HCT116 (cell line): Measurements from ENCODE around the gene CDKL2. TPM values are rescaled to one million over a fixed set of nuclear protein-coding genes. Genes with fewer than 3 reads are reported as not detected.

ENCODE experiments used
- ATAC-seq: fragments of 200-7000 bp; cut with Tn5 transposase; 2 replicates; pipeline ENCODE4 v1.9.1; 2020; ENCODE audit warnings: mild to moderate bottlenecking, moderate library complexity
- BruUV-seq: library from RNA; stranded (reverse); fragments of 400-500 nt; replicated peaks from 2 replicates; lab custom pipeline; 2021; lab: Mats Ljungman, UMichigan
- CTCF ChIA-PET: fragments of 300-600 bp; sonication (Branson Sonifier 250); formaldehyde crosslinking; loops from one replicate; lab custom pipeline; 2021; ENCODE audit warnings: antibody characterized with exemption; lab: Charles Lee
- POLR2A ChIA-PET: fragments of 300-600, 350-600 bp; sonication (Branson Sonifier 250); formaldehyde crosslinking; loops from one replicate; lab custom pipeline; 2021; ENCODE audit warnings: antibody characterized with exemption; lab: Charles Lee
- RAD21 ChIA-PET, 2 experiments: fragments of 300-600 bp; sonication (Branson Sonifier 250); formaldehyde crosslinking; loops; one replicate each; lab custom pipeline; 2023; ENCODE audit warnings: low total read pairs in 2 of 2; ENCODE audit not compliant: uncharacterized antibody in 2 of 2, unreplicated experiment in 2 of 2, low non-redundant PET in 1 of 2; lab: Charles Lee
- DNase-seq: peaks from one replicate; pipeline ENCODE4 v3.0.0-alpha.2; 2010; ENCODE audit warnings: low read depth, low spot score
- H2AFZ ChIP-seq: fragments of 200-600 bp; shearing (Covaris generic), sonication (generic); 2 replicates; pipeline ENCODE4 v1.6.1; 2017; ENCODE audit warnings: low read depth, mixed run types, mixed read lengths, antibody characterized with exemption, low read length; ENCODE audit not compliant: poor library complexity, severe bottlenecking
- H3K27ac ChIP-seq: 2 replicates; pipeline ENCODE4 v1.5.1; 2012; ENCODE audit warnings: low read depth, low read length
- H3K27me3 ChIP-seq: fragments of 200-600 bp; sonication (generic); 2 replicates; pipeline ENCODE4 v1.6.1; 2016; ENCODE audit warnings: mixed run types, low read length, mixed read lengths; ENCODE audit not compliant: insufficient read depth
- H3K36me3 ChIP-seq, 2 experiments: fragments of 200-500 bp in 1 of 2; fragments of 200-600 bp in 1 of 2; sonication (Bioruptor generic) in 1 of 2; sonication (generic) in 1 of 2; 2 replicates each; pipeline versions ENCODE4 v1.5.1 to v1.6.1; 2014 to 2016; ENCODE audit warnings: low read length in 2 of 2, inconsistent platforms in 1 of 2, mixed read lengths in 1 of 2, mixed run types in 1 of 2; ENCODE audit not compliant: insufficient read depth in 2 of 2, control insufficient read depth in 1 of 2
- H3K4me1 ChIP-seq, 2 experiments: fragments of 200-600 bp in 1 of 2; sonication (generic) in 1 of 2; 2 replicates each; pipeline versions ENCODE4 v1.5.1 to v1.6.1; 2012 to 2017; ENCODE audit warnings: low read length in 2 of 2, inconsistent platforms in 1 of 2, mild to moderate bottlenecking in 1 of 2, mixed read lengths in 1 of 2, mixed run types in 1 of 2, moderate library complexity in 1 of 2; ENCODE audit not compliant: insufficient read depth in 2 of 2, control insufficient read depth in 1 of 2
- H3K4me2 ChIP-seq: fragments of 200-600 bp; sonication (generic); 2 replicates; pipeline ENCODE4 v1.6.1; 2017; ENCODE audit warnings: mixed run types, low read length, mixed read lengths
- H3K4me3 ChIP-seq, 2 experiments: fragments of 200-600 bp in 1 of 2; sonication (generic) in 1 of 2; replicated peaks in 1 of 2; 2 replicates each; pipeline ENCODE4 v1.5.1; 2011 to 2016; ENCODE audit warnings: low read length in 2 of 2, control low read depth in 1 of 2, low read depth in 1 of 2, mild to moderate bottlenecking in 1 of 2, mixed read lengths in 1 of 2, mixed run types in 1 of 2
- H3K79me2 ChIP-seq: fragments of 200-600 bp; sonication (generic); 2 replicates; pipeline ENCODE4 v1.6.1; 2017; ENCODE audit warnings: mild to moderate bottlenecking, mixed run types, low read length, moderate library complexity, mixed read lengths; ENCODE audit not compliant: insufficient read depth
- H3K9ac ChIP-seq: fragments of 200-600 bp; sonication (generic); 2 replicates; pipeline ENCODE4 v1.6.1; 2016; ENCODE audit warnings: low read length, mixed read lengths
- H3K9me2 ChIP-seq: fragments of 200-600 bp; sonication (generic), shearing (Covaris generic); 2 replicates; pipeline ENCODE4 v1.6.1; 2017; ENCODE audit warnings: mixed run types, mild to moderate bottlenecking, moderate library complexity; ENCODE audit not compliant: insufficient read depth
- H3K9me3 ChIP-seq, 2 experiments: fragments of 200-500 bp in 1 of 2; fragments of 200-600 bp in 1 of 2; sonication (Bioruptor generic) in 1 of 2; sonication (generic) in 1 of 2; 2 replicates each; pipeline ENCODE4 v1.6.1; 2014 to 2017; ENCODE audit warnings: low read length in 2 of 2, mixed read lengths in 2 of 2, inconsistent platforms in 1 of 2, low read depth in 1 of 2, mild to moderate bottlenecking in 1 of 2, mixed run types in 1 of 2, moderate library complexity in 1 of 2; ENCODE audit not compliant: control insufficient read depth in 1 of 2, insufficient read depth in 1 of 2
- H4K20me1 ChIP-seq: fragments of 200-600 bp; sonication (generic), shearing (Covaris generic); 2 replicates; pipeline ENCODE4 v1.6.1; 2017; ENCODE audit warnings: mixed run types, mild to moderate bottlenecking, moderate library complexity; ENCODE audit not compliant: insufficient read depth
- CEBPB ChIP-seq: IDR thresholded peaks from 2 replicates; pipeline ENCODE4 v1.6.1; 2012; ENCODE audit warnings: low read depth
- EGR1 ChIP-seq: IDR thresholded peaks from 2 replicates; pipeline ENCODE4 v1.6.1; 2012; ENCODE audit warnings: low read depth
- ELF1 ChIP-seq: IDR thresholded peaks from 2 replicates; pipeline ENCODE4 v1.6.1; 2012; ENCODE audit warnings: low read depth, borderline replicate concordance
- EZH2 ChIP-seq: fragments of 200-600 bp; sonication (generic); IDR thresholded peaks from 2 replicates; pipeline ENCODE4 v1.6.1; 2017; ENCODE audit warnings: antibody characterized with exemption, mixed run types
- FOSL1 ChIP-seq: IDR thresholded peaks from 2 replicates; pipeline ENCODE4 v1.6.1; 2012; ENCODE audit warnings: low read depth
- JUND ChIP-seq: IDR thresholded peaks from 2 replicates; pipeline ENCODE4 v1.6.1; 2012
- POLR2A ChIP-seq: IDR thresholded peaks from 2 replicates; pipeline ENCODE4 v1.7.0; 2011; ENCODE audit warnings: borderline replicate concordance; ENCODE audit not compliant: insufficient read depth, insufficient read length; ENCODE audit errors: extremely low read depth
- POLR2AphosphoS5 ChIP-seq: IDR thresholded peaks from 2 replicates; pipeline ENCODE4 v1.6.1; 2011; ENCODE audit warnings: mild to moderate bottlenecking, low read depth, low read length, moderate library complexity
- RAD21 ChIP-seq: IDR thresholded peaks from 2 replicates; pipeline ENCODE4 v1.6.1; 2012; ENCODE audit warnings: low read depth, mild to moderate bottlenecking
- SIN3A ChIP-seq: IDR thresholded peaks from 2 replicates; pipeline ENCODE4 v1.6.1; 2012; ENCODE audit warnings: low read depth
- SP1 ChIP-seq: IDR thresholded peaks from 2 replicates; pipeline ENCODE4 v1.6.1; 2012; ENCODE audit warnings: low read depth
- SRF ChIP-seq: IDR thresholded peaks from 2 replicates; pipeline ENCODE4 v1.6.1; 2012; ENCODE audit warnings: low read depth
- TCF7L2 ChIP-seq: IDR thresholded peaks from 2 replicates; pipeline ENCODE4 v1.7.0; 2011; ENCODE audit warnings: borderline replicate concordance, inconsistent platforms; ENCODE audit not compliant: insufficient read depth, insufficient read length; ENCODE audit errors: extremely low read depth
- YY1 ChIP-seq: IDR thresholded peaks from 2 replicates; pipeline ENCODE4 v1.6.1; 2011; ENCODE audit warnings: low read length, low read depth, moderate library complexity, mild to moderate bottlenecking; ENCODE audit not compliant: insufficient replicate concordance; ENCODE audit errors: extremely low read depth
- ZFX ChIP-seq: fragments of 450-650 bp; IDR thresholded peaks from 2 replicates; pipeline ENCODE4 v1.6.1; 2017
- ZNF274 ChIP-seq: fragments of 200-500 bp; sonication (Bioruptor generic); IDR thresholded peaks from 2 replicates; pipeline ENCODE4 v1.6.1; 2014; ENCODE audit warnings: mild to moderate bottlenecking, low read depth, low read length, inconsistent platforms
- intact Hi-C: fragments of 100-400 bp; cut with micrococcal nuclease; formaldehyde crosslinking; loops from 2 replicates; pipeline ENCODE4 v1.10.0; 2022
- total RNA-seq: library from RNA; stranded (reverse); gene quantifications from one replicate; pipeline ENCODE4 v1.2.1, GENCODE V29; 2021; ENCODE audit not compliant: unreplicated experiment
- TF ChIP-seq, protein P1 (sequence below): IDR thresholded peaks from 2 replicates; pipeline ENCODE4 v1.6.1; 2012; ENCODE audit warnings: low read depth
- TF ChIP-seq, protein P2 (sequence below): IDR thresholded peaks from 2 replicates; pipeline ENCODE4 v1.6.1; 2012
- TF ChIP-seq, protein P3 (sequence below): IDR thresholded peaks from 2 replicates; pipeline ENCODE4 v1.6.1; 2012

Gene CDKL2
- total RNA-seq, 1 experiment from 2014 or later: 1.2 TPM

DNA sequence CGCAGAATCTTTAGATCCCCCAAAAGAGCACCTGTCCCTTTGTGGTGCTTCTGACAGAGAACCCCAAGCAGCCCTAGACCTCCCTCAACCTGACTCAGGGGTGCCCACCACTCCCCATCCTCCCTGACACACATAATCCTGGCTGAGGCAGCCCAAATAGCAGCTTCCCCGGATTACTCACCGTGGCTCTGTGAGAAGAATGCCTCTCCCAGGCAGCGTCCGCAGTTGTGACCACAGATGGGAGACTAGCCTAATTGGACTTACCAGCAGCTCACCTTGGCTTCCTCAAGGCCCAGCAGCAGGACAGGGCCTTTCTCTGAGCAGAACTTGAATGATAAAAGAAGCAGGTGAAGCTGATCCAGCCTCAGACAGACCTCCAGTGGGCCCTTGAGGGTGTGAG, 84.8 kb downstream of the CDKL2 start:
- Histone ChIP-seq H4K20me1 (no peaks in the 10 kb centered on the region), H3K4me2 (no peak overlapping the region), H3K9me2 (no peaks in the 10 kb centered on the region), H3K36me3 (no peaks in the 10 kb centered on the region), H3K9me3 (no peaks in the 10 kb centered on the region), H3K79me2 (no peaks in the 10 kb centered on the region), H3K27me3 (no peaks in the 10 kb centered on the region), H3K4me3 (no peak overlapping the region), H3K27ac (no peak overlapping the region), H3K4me1 (peaks cover 0 to 5% of the 10 kb centered on the region in 2 experiments; a peak in 1 of 4 replicates), H2AFZ (no peak overlapping the region), H3K9ac (no peak overlapping the region)
- ChIA-PET CTCF (no interaction called here), RAD21 (no interaction called here), POLR2A (no interaction called here)
- no TSS peak for BruUV-seq
- ATAC-seq: no peak
- intact Hi-C loops: no loop called here
- TF ChIP-seq POLR2A: no peak
- no peak for TF ChIP-seq EGR1
- no peak for TF ChIP-seq YY1
- TF ChIP-seq, protein P1, sequence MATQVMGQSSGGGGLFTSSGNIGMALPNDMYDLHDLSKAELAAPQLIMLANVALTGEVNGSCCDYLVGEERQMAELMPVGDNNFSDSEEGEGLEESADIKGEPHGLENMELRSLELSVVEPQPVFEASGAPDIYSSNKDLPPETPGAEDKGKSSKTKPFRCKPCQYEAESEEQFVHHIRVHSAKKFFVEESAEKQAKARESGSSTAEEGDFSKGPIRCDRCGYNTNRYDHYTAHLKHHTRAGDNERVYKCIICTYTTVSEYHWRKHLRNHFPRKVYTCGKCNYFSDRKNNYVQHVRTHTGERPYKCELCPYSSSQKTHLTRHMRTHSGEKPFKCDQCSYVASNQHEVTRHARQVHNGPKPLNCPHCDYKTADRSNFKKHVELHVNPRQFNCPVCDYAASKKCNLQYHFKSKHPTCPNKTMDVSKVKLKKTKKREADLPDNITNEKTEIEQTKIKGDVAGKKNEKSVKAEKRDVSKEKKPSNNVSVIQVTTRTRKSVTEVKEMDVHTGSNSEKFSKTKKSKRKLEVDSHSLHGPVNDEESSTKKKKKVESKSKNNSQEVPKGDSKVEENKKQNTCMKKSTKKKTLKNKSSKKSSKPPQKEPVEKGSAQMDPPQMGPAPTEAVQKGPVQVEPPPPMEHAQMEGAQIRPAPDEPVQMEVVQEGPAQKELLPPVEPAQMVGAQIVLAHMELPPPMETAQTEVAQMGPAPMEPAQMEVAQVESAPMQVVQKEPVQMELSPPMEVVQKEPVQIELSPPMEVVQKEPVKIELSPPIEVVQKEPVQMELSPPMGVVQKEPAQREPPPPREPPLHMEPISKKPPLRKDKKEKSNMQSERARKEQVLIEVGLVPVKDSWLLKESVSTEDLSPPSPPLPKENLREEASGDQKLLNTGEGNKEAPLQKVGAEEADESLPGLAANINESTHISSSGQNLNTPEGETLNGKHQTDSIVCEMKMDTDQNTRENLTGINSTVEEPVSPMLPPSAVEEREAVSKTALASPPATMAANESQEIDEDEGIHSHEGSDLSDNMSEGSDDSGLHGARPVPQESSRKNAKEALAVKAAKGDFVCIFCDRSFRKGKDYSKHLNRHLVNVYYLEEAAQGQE: no peak
- no peak for TF ChIP-seq ZFX
- TF ChIP-seq, protein P2, sequence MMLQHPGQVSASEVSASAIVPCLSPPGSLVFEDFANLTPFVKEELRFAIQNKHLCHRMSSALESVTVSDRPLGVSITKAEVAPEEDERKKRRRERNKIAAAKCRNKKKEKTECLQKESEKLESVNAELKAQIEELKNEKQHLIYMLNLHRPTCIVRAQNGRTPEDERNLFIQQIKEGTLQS: no peak
- TF ChIP-seq FOSL1: no peak
- TF ChIP-seq EZH2: no peak
- no peak for TF ChIP-seq SP1
- TF ChIP-seq RAD21: no peak
- no peak for TF ChIP-seq ELF1
- no peak for TF ChIP-seq POLR2AphosphoS5
- TF ChIP-seq SIN3A: no peak
- TF ChIP-seq SRF: no peak
- TF ChIP-seq JUND: no peak
- TF ChIP-seq ZNF274: no peak
- no peak for TF ChIP-seq TCF7L2
- TF ChIP-seq CEBPB: no peak
- TF ChIP-seq, protein P3, sequence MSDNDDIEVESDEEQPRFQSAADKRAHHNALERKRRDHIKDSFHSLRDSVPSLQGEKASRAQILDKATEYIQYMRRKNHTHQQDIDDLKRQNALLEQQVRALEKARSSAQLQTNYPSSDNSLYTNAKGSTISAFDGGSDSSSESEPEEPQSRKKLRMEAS: no peak
- DNase-seq: no peak
